HG02981 (cell line): ENCODE data around the gene ANKRD13D.

Experiments
- ATAC-seq: cut with Tn5 transposase; IDR thresholded peaks from one replicate; pipeline ENCODE4 v1.9.1; 2021; ENCODE audit warnings: mild to moderate bottlenecking, moderate library complexity; ENCODE audit not compliant: unreplicated experiment

ANKRD13D gene

DNA sequence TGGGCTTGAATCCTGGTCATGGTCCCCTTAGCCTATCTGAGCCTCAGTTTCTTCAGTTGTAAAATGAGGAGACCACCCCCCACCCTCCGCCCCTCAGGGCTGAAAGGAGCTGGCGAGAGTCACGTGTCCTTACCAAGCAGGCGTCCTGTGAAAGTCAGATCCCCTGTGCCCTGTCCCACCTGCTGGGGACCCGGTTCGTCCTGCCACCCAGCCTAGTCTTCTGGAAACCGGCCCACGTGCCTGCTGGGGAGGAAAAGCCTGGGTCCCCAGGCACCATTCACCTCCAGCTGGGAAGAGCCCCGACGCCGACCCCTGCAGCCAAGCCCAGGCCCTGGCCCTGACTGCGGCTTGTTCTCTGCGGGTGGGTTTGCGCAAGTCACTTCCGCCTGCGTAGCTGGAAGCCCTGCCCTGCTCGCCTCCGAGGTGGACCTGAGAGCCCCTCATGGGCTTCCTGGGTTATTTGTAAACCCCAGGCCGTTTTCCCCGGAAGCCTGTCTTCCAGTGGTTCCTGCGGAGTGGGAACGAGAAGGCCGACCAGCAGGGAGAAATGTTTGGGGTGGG lies 13.5 kb downstream of the ANKRD13D start:
- no peak for ATAC-seq

- no peak for ATAC-seq
These were observed 14.2 kb downstream of the ANKRD13D start, which contains the start of gene SSH3 for GRCh38 chr11:67303132-67303834. TSS of gene SSH3 (plus strand) at chr11:67303530. CDS start at chr11:67303626, 96 bp downstream.

- ATAC-seq = no peak
These were observed 14.8 kb downstream of the ANKRD13D start for GRCh38 chr11:67303835-67304411.

- no peak for ATAC-seq
These were observed 15.5 kb downstream of the ANKRD13D start for GRCh38 chr11:67304511-67305113.

- ATAC-seq = no peak
These were observed 17.9 kb downstream of the ANKRD13D start for GRCh38 chr11:67306769-67307544.

DNA sequence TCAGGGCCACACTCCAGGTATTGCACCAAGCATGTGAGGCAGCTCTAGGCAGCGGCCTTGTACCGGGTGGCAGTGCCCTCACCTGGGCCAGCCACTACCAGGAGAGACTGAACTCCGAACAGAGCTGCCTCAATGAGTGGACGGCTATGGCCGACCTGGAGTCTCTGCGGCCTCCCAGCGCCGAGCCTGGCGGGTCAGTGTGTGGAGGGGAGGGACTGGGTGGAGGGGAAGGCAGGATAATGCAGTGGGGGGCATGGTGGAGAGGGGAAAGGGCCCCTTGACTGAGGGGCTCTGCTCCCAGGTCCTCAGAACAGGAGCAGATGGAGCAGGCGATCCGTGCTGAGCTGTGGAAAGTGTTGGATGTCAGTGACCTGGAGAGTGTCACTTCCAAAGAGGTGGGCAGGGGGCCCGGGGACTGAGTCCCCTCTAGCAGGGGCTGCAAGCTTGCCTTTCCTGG lies 18.5 kb downstream of the ANKRD13D start:
- ATAC-seq = no peak

GRCh38 chr11:67308031-67308866 lies 19.1 kb downstream of the ANKRD13D start:
- ATAC-seq = no peak

DNA sequence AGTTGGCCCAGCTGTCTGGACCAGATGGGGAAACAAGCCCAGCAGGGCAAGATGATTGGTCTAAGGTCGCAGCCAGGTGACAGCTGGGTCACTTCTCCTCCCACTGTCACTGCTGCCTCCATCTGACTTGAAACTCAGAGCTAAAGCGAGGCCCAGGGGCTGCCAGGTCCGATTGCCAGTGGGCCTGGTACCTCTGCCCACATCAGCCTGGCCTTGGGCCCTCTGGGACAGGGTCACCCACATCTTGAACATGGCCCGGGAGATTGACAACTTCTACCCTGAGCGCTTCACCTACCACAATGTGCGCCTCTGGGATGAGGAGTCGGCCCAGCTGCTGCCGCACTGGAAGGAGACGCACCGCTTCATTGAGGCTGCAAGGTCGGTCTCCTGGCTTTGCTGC lies 20.1 kb downstream of the ANKRD13D start:
- no peak for ATAC-seq

GRCh38 chr11:67309661-67310061 lies 20.6 kb downstream of the ANKRD13D start:
- no peak for ATAC-seq

GRCh38 chr11:67310246-67311050 lies 21.3 kb downstream of the ANKRD13D start:
- no peak for ATAC-seq

DNA sequence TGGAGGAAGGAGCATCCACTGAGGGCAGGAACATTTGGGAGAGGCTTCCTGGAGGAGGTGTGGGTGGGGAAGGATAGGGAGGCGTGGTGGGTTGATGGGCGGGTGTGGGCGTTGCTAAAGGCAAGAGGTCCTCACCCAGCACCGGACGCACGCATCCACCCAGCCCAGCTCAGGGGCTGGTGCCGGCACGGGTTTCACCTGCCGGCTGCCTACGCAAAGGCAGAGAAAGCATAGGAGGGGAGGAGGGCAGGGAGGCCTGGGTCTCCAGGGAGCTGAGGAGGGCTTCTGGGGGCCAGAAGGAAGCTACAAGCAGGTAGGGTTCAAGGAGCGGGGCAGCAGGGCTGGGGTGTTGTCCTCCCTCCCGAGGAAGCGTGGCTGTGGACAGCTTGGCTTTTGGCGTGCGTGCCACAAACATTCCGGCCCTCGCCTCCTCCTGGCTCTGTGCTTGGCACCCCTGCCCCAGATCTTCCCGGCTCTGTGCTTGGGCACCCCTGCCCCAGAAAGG lies 22.0 kb downstream of the ANKRD13D start:
- no peak for ATAC-seq

- ATAC-seq = no peak
These were observed 22.5 kb downstream of the ANKRD13D start for GRCh38 chr11:67311556-67312082.

GRCh38 chr11:67312187-67313021 lies 23.3 kb downstream of the ANKRD13D start:
- no peak for ATAC-seq

- ATAC-seq = no peak
These were observed 24.2 kb downstream of the ANKRD13D start for GRCh38 chr11:67313125-67313890.

- ATAC-seq = no peak
These were observed 25.1 kb downstream of the ANKRD13D start for GRCh38 chr11:67314218-67314617.

DNA sequence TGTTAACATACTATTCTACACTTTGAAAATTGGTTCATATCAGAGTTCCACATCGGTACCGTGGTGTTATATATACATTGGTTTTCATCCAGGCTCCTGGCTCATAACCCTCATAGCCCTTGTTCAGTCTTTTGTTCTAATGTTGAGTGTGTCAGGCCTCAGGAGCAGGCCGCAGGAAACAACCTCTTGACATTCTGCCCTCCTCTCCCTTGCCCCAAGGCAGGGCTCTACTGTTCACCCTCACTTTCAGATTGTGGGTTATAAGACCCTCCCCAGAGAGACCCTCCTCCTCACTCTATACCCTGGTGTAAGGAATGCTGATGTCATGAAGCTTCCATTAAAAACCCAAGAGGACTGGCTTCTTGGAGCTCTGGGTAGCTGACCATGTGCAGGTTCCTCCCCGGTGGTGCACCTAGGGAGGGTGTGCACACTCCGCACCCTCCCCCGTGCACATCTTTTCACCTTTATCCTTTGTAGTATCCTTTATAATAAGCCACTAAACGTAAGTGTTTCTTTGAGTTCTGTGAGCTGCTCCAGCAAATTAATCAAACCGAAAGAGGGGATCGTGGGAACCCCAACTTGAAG lies 26.3 kb downstream of the ANKRD13D start:
- no peak for ATAC-seq

GRCh38 chr11:67316882-67317204 lies 27.7 kb downstream of the ANKRD13D start:
- ATAC-seq = no peak
